ENCODE data around the gene GID4. TPM values are rescaled to one million over a fixed set of nuclear protein-coding genes. Genes with fewer than 3 reads are reported as not detected.

GID4 gene
- total and polyA plus RNA-seq, 4 donors, result 1.7 to 4.9 (median 3.7) TPM

DNA sequence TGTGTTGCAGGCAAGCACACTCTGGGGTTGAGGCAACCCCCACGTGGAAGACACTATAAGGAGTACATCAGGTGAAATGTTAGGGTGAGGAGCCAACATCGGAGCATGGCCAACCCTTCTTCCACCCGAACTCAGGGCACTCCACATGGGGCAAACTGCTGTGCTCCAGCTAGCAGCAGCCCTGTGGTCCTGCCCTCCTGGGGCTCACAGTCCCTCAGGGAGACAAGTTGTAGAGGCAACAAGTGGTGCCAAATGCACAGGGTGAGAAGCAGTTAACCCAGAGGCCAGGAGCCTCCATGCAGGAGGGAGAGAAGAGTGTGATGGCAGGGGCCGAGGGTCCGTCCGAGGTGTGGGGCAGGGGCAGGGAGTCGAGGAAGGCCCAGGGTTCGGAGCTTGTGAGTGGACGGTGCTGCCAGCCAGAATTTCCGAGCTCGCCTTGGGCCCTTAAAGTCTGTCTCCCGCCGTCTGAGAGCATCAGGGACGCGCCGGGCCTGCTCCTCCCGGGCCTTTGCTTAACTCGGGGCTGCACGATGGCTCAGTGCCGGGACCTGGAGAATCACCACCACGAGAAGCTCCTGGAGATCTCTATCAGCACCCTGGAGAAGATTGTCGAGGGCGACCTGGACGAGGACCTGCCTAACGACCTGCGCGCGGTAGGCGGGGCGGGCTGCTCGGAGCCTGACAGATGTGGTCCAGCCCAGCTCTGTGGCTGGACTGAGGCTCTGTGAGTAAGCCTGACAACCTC is 32.5 kb upstream of the GID4 start:
- no peak overlapping the region for H3K27ac ChIP-seq (ENCODE audit: low read depth in 1 of 2, low read length in 2 of 2)
- no peak overlapping the region for H3K9ac ChIP-seq (ENCODE audit: low read depth in 1 of 2, low read length in 2 of 2)
- no peaks in the 10 kb centered on the region for H3K9me3 ChIP-seq (ENCODE audit: control insufficient read depth in 4 of 4, low read length in 3 of 4)
- H3K4me1 ChIP-seq (ENCODE audit: control insufficient read depth in 4 of 4, insufficient read depth in 4 of 4, low read length in 3 of 4), result no peaks in the 10 kb centered on the region
- 89% methylated on average over 31 of the region's 31 CpGs for WGBS
- H3K27me3 ChIP-seq (ENCODE audit: control insufficient read depth in 4 of 4, insufficient read depth in 4 of 4, low read length in 3 of 4), result no peaks in the 10 kb centered on the region
- no peak overlapping the region for H3K4me3 ChIP-seq (ENCODE audit: low read depth in 1 of 3, low read length in 3 of 3)
- TF ChIP-seq YY1 (IDR thresholded peaks at IDR 0.05), result no peak
- TF ChIP-seq, protein P1, sequence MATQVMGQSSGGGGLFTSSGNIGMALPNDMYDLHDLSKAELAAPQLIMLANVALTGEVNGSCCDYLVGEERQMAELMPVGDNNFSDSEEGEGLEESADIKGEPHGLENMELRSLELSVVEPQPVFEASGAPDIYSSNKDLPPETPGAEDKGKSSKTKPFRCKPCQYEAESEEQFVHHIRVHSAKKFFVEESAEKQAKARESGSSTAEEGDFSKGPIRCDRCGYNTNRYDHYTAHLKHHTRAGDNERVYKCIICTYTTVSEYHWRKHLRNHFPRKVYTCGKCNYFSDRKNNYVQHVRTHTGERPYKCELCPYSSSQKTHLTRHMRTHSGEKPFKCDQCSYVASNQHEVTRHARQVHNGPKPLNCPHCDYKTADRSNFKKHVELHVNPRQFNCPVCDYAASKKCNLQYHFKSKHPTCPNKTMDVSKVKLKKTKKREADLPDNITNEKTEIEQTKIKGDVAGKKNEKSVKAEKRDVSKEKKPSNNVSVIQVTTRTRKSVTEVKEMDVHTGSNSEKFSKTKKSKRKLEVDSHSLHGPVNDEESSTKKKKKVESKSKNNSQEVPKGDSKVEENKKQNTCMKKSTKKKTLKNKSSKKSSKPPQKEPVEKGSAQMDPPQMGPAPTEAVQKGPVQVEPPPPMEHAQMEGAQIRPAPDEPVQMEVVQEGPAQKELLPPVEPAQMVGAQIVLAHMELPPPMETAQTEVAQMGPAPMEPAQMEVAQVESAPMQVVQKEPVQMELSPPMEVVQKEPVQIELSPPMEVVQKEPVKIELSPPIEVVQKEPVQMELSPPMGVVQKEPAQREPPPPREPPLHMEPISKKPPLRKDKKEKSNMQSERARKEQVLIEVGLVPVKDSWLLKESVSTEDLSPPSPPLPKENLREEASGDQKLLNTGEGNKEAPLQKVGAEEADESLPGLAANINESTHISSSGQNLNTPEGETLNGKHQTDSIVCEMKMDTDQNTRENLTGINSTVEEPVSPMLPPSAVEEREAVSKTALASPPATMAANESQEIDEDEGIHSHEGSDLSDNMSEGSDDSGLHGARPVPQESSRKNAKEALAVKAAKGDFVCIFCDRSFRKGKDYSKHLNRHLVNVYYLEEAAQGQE (IDR thresholded peaks at IDR 0.05), result no peak
- no peak for TF ChIP-seq GABPA (IDR thresholded peaks at IDR 0.05 in 1 of 2, conservative IDR thresholded peaks at IDR 0.05 in 1 of 2)
- TF ChIP-seq, protein P2, sequence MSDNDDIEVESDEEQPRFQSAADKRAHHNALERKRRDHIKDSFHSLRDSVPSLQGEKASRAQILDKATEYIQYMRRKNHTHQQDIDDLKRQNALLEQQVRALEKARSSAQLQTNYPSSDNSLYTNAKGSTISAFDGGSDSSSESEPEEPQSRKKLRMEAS (IDR thresholded peaks at IDR 0.05), result no peak
- no peak for TF ChIP-seq FOXA2 (IDR thresholded peaks at IDR 0.05)
- no peak for TF ChIP-seq EGR1 (IDR thresholded peaks at IDR 0.05; ENCODE audit: low read depth in 2 of 2)
- no peak for TF ChIP-seq NR2F2 (IDR thresholded peaks at IDR 0.05)
- TF ChIP-seq JUND (IDR thresholded peaks at IDR 0.05), result no peak
- TF ChIP-seq, protein P3, sequence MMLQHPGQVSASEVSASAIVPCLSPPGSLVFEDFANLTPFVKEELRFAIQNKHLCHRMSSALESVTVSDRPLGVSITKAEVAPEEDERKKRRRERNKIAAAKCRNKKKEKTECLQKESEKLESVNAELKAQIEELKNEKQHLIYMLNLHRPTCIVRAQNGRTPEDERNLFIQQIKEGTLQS (IDR thresholded peaks at IDR 0.05), result no peak
- TF ChIP-seq RAD21 (IDR thresholded peaks at IDR 0.05), result no peak
- TF ChIP-seq, protein P4, sequence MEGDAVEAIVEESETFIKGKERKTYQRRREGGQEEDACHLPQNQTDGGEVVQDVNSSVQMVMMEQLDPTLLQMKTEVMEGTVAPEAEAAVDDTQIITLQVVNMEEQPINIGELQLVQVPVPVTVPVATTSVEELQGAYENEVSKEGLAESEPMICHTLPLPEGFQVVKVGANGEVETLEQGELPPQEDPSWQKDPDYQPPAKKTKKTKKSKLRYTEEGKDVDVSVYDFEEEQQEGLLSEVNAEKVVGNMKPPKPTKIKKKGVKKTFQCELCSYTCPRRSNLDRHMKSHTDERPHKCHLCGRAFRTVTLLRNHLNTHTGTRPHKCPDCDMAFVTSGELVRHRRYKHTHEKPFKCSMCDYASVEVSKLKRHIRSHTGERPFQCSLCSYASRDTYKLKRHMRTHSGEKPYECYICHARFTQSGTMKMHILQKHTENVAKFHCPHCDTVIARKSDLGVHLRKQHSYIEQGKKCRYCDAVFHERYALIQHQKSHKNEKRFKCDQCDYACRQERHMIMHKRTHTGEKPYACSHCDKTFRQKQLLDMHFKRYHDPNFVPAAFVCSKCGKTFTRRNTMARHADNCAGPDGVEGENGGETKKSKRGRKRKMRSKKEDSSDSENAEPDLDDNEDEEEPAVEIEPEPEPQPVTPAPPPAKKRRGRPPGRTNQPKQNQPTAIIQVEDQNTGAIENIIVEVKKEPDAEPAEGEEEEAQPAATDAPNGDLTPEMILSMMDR (IDR thresholded peaks at IDR 0.05; ENCODE audit: low read depth, low read length, missing input control), result no peak
- no peak for TF ChIP-seq TAF1 (conservative IDR thresholded peaks at IDR 0.05)
- peaks cover 0 to 15% (median 5%) of the 10 kb centered on the region in 4 donors for H3K36me3 ChIP-seq (ENCODE audit: control insufficient read depth in 4 of 4, insufficient read depth in 3 of 4, low read depth in 1 of 4, low read length in 3 of 4)
- no peak for DNase-seq (ENCODE audit: low spot score)

DNA sequence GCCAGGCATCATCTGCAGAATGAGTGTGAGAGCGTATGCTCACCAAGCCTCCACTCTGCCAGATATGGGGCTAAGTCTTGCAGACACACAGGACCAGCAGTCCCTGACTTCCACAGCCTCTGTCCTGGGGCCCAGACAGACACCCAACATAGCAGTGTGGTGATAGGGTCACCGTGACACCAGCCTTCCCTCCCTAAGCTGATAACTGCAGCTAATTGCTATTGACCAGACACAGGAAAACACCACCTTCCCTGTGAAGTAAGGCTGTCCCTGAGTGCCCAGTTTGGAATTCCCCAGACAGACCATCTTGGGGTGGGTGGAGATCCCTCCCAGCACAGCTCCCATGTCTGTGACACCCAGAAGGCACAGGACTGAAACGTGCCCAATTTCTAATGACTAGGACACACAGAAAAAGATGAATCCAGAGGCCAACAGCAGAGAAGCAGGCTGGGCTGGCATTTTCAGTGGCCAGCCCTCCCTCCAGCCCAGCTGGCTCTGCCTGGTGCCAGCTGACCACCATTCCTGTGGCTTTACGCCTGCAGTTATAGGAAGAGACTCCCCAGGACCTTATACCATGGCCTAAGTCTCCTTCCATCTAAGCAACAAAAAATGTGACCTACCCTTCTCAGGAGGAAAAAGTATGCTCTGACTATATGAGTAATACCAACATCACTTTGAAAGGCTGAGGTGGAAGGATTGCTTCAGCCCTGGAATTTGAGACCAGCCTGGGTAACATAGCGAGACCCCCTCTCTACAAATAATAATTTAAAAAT is 30.5 kb upstream of the GID4 start:
- H3K9ac ChIP-seq (ENCODE audit: low read depth in 1 of 2, low read length in 2 of 2), result no peak overlapping the region
- no peaks in the 10 kb centered on the region for H3K4me1 ChIP-seq (ENCODE audit: control insufficient read depth in 4 of 4, insufficient read depth in 4 of 4, low read length in 3 of 4)
- H3K9me3 ChIP-seq (ENCODE audit: control insufficient read depth in 4 of 4, low read length in 3 of 4), result no peaks in the 10 kb centered on the region
- no peak overlapping the region for H3K27ac ChIP-seq (ENCODE audit: low read depth in 1 of 2, low read length in 2 of 2)
- peaks cover 0 to 15% (median 5%) of the 10 kb centered on the region in 4 donors for H3K36me3 ChIP-seq (ENCODE audit: control insufficient read depth in 4 of 4, insufficient read depth in 3 of 4, low read depth in 1 of 4, low read length in 3 of 4)
- no peak for DNase-seq (ENCODE audit: low spot score)
- no peak overlapping the region for H3K4me3 ChIP-seq (ENCODE audit: low read depth in 1 of 3, low read length in 3 of 3)
- no peaks in the 10 kb centered on the region for H3K27me3 ChIP-seq (ENCODE audit: control insufficient read depth in 4 of 4, insufficient read depth in 4 of 4, low read length in 3 of 4)
- WGBS, result 77% methylated on average over 5 of the region's 5 CpGs
- TF ChIP-seq RAD21 (IDR thresholded peaks at IDR 0.05) (no peak), HNF4A (conservative IDR thresholded peaks at IDR 0.05) (no peak), NR2F2 (IDR thresholded peaks at IDR 0.05) (no peak), FOXA2 (IDR thresholded peaks at IDR 0.05) (no peak), HNF4G (IDR thresholded peaks at IDR 0.05) (no peak), JUND (IDR thresholded peaks at IDR 0.05) (no peak), EGR1 (IDR thresholded peaks at IDR 0.05; ENCODE audit: low read depth in 2 of 2) (no peak)
- TF ChIP-seq, protein P4 (IDR thresholded peaks at IDR 0.05; ENCODE audit: low read depth, low read length, missing input control), result no peak
- TF ChIP-seq, protein P1 (IDR thresholded peaks at IDR 0.05), result no peak
